Left ventricle myocardium inferior (tissue), 1 donor: ENCODE results near the gene SYCP3. TPM values are rescaled to one million over a fixed set of nuclear protein-coding genes. Genes with fewer than 3 reads are reported as not detected.

ENCODE experiments used
- DNase-seq: peaks from one replicate; pipeline ENCODE4 v3.0.0-alpha.2; 2020
- H3K27ac ChIP-seq: fragments of 200-600 bp; replicated peaks from 2 replicates; pipeline ENCODE4 v1.8.0; 2021
- H3K27me3 ChIP-seq: fragments of 200-600 bp; 2 replicates; pipeline ENCODE4 v1.8.0; 2021; ENCODE audit warnings: low read depth
- H3K36me3 ChIP-seq: fragments of 200-600 bp; 2 replicates; pipeline ENCODE4 v1.8.0; 2021
- H3K4me1 ChIP-seq: fragments of 200-600 bp; 2 replicates; pipeline ENCODE4 v1.8.0; 2021
- H3K4me3 ChIP-seq: fragments of 200-600 bp; 2 replicates; pipeline ENCODE4 v1.8.0; 2021; ENCODE audit warnings: mild to moderate bottlenecking, moderate library complexity
- H3K9me3 ChIP-seq: fragments of 200-600 bp; replicated peaks from 2 replicates; pipeline ENCODE4 v1.8.0; 2021
- intact Hi-C: fragments of 100-400 bp; cut with micrococcal nuclease; formaldehyde crosslinking; loops from one replicate; pipeline ENCODE4 v1.11.0; 2022
- total RNA-seq: library from RNA; stranded (reverse); fragmentation: NEBNext Ultra II Directional; extraction: Animal tissue kit (Norgen Biotek cat#: 25700); gene quantifications from one replicate; pipeline ENCODE4 v1.2.1, GENCODE V29; 2021
- TF ChIP-seq, protein P1 (sequence below): fragments of 200-600 bp; IDR thresholded peaks from 2 replicates; pipeline ENCODE4 v1.8.0; 2021; ENCODE audit warnings: antibody characterized with exemption, mild to moderate bottlenecking, borderline replicate concordance
- donor health status: DM: no; HTN: yes; CAD: no; lungs with severe emphysema.

The SYCP3 gene
- total RNA-seq, 1 donor from 2014 or later, result not detected

DNA sequence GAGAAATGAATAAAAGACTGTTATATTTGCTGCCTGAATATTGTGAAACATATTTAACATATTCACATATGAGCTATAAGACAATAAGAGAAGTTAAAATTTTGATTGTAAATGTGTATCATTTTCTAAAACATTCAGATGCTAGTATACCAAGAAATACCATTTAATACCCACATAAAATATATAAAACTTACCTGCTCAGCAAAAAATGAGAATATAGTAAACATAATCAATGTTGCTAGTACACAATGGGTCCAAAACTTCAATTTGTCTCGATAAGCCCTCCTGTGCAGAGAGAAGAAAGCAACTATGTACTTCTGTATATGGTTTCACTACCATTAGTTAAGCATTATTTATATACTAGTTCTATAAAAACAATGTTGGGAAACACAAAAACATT, 9.6 kb upstream of the SYCP3 start:
- H3K9me3 ChIP-seq, result no peaks in the 10 kb centered on the region
- no peak overlapping the region for H3K4me3 ChIP-seq
- TF ChIP-seq, protein P1, sequence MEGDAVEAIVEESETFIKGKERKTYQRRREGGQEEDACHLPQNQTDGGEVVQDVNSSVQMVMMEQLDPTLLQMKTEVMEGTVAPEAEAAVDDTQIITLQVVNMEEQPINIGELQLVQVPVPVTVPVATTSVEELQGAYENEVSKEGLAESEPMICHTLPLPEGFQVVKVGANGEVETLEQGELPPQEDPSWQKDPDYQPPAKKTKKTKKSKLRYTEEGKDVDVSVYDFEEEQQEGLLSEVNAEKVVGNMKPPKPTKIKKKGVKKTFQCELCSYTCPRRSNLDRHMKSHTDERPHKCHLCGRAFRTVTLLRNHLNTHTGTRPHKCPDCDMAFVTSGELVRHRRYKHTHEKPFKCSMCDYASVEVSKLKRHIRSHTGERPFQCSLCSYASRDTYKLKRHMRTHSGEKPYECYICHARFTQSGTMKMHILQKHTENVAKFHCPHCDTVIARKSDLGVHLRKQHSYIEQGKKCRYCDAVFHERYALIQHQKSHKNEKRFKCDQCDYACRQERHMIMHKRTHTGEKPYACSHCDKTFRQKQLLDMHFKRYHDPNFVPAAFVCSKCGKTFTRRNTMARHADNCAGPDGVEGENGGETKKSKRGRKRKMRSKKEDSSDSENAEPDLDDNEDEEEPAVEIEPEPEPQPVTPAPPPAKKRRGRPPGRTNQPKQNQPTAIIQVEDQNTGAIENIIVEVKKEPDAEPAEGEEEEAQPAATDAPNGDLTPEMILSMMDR, result no peak
- no peaks in the 10 kb centered on the region for H3K4me1 ChIP-seq
- no peaks in the 10 kb centered on the region for H3K27me3 ChIP-seq
- no peak for DNase-seq
- intact Hi-C loops, result no loop called here
- no peak overlapping the region for H3K27ac ChIP-seq
- H3K36me3 ChIP-seq, result peaks cover 84% of the 10 kb centered on the region

DNA sequence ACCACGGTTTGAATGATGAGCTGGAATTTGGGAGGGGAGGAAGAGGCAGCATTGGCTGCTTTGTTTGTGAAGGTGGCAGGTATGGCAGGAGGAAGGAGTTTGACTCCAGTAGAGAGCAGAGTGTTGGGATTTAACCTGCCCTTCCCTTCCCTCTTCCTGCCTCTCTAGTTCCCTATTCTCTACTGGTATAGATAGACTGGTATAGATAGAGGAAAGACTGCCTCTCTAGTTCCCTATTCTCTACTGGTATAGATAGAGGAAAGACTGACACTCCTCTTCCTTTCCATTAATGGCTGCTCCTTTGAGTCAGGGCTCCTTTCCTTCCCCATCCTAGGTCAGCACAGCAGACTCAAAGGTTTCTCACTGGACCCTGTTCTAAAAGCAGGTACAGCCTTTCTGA, 8.4 kb upstream of the SYCP3 start:
- Histone ChIP-seq H3K27me3 (no peaks in the 10 kb centered on the region), H3K9me3 (no peaks in the 10 kb centered on the region), H3K4me3 (no peak overlapping the region), H3K4me1 (peaks cover 3% of the 10 kb centered on the region), H3K36me3 (peaks cover 77% of the 10 kb centered on the region), H3K27ac (no peak overlapping the region)
- DNase-seq, result no peak
- TF ChIP-seq, protein P1, result no peak
- intact Hi-C loops, result no loop called here

DNA sequence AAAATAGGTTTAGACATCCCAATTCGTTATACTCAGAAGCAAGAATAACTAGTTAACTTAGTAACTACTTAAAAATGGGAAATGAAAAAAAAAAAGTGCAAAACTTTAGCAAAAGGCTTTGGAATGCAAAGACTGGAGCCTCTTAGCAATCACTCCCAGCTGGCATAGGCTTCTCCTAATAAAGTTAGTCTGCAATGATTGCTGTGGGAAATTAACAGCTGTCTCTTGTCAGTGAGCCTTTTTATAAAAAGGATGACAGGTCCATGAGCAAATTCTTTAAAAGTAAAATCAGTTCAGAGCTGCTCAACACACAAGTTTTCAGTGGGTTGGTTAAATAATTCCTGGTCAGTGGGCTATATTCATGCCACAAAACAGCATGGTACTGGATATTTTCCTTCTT, 7.4 kb upstream of the SYCP3 start:
- H3K27me3 ChIP-seq, result no peaks in the 10 kb centered on the region
- no peaks in the 10 kb centered on the region for H3K9me3 ChIP-seq
- TF ChIP-seq, protein P1, result no peak
- no peak for DNase-seq
- no peak overlapping the region for H3K4me3 ChIP-seq
- H3K36me3 ChIP-seq, result peaks cover 73% of the 10 kb centered on the region
- H3K27ac ChIP-seq, result no peak overlapping the region
- H3K4me1 ChIP-seq, result peaks cover 4% of the 10 kb centered on the region
- intact Hi-C loops, result no loop called here

DNA sequence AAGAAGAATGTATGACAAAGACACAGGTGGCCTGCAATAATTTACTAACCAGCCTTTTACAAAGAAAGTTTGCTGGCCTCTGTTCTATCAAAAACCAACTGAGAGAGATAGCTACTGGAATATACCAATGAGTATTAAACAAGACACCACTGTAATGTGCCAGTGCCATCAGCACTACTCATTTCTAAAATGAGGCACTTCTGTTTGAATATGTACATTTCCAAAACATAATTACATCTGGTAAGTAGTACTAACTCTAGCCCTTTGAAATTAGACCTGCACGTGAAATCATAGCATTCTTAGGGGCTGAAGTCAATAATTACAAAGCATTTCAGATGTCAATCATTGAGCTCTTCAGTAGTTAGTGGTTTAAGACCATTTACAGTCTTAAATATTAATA, 6.9 kb upstream of the SYCP3 start:
- TF ChIP-seq, protein P1, result no peak
- Histone ChIP-seq H3K36me3 (peaks cover 76% of the 10 kb centered on the region), H3K4me1 (peaks cover 4% of the 10 kb centered on the region), H3K4me3 (no peak overlapping the region), H3K9me3 (no peaks in the 10 kb centered on the region), H3K27me3 (no peaks in the 10 kb centered on the region), H3K27ac (no peak overlapping the region)
- no peak for DNase-seq
- intact Hi-C loops, result no loop called here

DNA sequence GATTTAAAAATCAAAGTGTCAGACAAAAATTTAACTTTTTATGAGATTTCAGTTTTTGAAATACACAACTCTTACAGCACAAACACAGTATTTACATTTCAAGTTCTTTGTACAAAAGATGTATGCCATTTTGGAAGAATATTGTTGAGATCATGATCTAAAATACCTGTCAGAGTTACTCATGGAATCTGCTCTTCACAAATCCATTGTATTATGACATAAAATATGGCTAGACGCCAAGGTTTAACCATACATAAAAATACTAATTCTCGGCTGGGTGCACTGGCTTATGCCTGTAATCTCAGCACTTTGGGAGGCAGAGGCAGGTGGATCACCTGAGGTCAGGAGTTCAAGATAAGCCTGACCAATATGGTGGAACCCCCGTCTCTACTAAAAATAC, 6.2 kb upstream of the SYCP3 start:
- Histone ChIP-seq H3K36me3 (peaks cover 78% of the 10 kb centered on the region), H3K27ac (no peak overlapping the region), H3K9me3 (no peaks in the 10 kb centered on the region), H3K27me3 (no peaks in the 10 kb centered on the region), H3K4me3 (no peak overlapping the region), H3K4me1 (peaks cover 4% of the 10 kb centered on the region)
- intact Hi-C loops, result no loop called here
- TF ChIP-seq, protein P1, result no peak
- no peak for DNase-seq
